ENCODE measurements around the gene GLIS1.

- TF ChIP-seq, protein P1, sequence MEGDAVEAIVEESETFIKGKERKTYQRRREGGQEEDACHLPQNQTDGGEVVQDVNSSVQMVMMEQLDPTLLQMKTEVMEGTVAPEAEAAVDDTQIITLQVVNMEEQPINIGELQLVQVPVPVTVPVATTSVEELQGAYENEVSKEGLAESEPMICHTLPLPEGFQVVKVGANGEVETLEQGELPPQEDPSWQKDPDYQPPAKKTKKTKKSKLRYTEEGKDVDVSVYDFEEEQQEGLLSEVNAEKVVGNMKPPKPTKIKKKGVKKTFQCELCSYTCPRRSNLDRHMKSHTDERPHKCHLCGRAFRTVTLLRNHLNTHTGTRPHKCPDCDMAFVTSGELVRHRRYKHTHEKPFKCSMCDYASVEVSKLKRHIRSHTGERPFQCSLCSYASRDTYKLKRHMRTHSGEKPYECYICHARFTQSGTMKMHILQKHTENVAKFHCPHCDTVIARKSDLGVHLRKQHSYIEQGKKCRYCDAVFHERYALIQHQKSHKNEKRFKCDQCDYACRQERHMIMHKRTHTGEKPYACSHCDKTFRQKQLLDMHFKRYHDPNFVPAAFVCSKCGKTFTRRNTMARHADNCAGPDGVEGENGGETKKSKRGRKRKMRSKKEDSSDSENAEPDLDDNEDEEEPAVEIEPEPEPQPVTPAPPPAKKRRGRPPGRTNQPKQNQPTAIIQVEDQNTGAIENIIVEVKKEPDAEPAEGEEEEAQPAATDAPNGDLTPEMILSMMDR (conservative IDR thresholded peaks at IDR 0.05): no peak
- no peak for TF ChIP-seq ZFX (IDR thresholded peaks at IDR 0.05)
These were observed 38.2 kb downstream of the GLIS1 start for GRCh38 chr1:53700776-53701175.
